ENCODE results near the gene EXOC3L1. TPM values are rescaled to one million over a fixed set of nuclear protein-coding genes. Genes with fewer than 3 reads are reported as not detected.
A peak's percentile ranks its signal among the peaks of the same experiment; 100 is the strongest.

EXOC3L1 gene
- total RNA-seq, 4 donors from 2014 or later: 0.20 to 2.3 (median 0.88) TPM

GRCh38 chr16:67162506-67163163 lies 27.3 kb downstream of the EXOC3L1 start:
- H3K9me3 ChIP-seq: no peaks in the 10 kb centered on the region
- peak overlapping the region; percentile 93 to 100 (median 95) for H3K27ac ChIP-seq
- peak in 1 of 2 donors; percentile 5 for ATAC-seq
- intact Hi-C loops (cut with DNase I; ENCODE audit: low total_unique reads) (loop anchor here (2.0 to 5.0 kb wide), 2 partner anchors 85 to 212 kb away; partner anchors contain the start of genes FHOD1 and SLC9A5), in situ Hi-C loops (cut with MboI; ENCODE audit: low sequenced_read_pairs in 4 of 4) (no loop called here)
- H3K36me3 ChIP-seq: no peaks in the 10 kb centered on the region
- no peak for TF ChIP-seq POLR2A (IDR thresholded peaks at IDR 0.05)
- no peak for TF ChIP-seq CTCF (IDR thresholded peaks at IDR 0.05 in 4 of 5, conservative IDR thresholded peaks at IDR 0.05 in 1 of 5)
- peaks cover 49 to 51% of the 10 kb centered on the region in 2 donors for H3K4me1 ChIP-seq
- no peak for DNase-seq
- no peaks in the 10 kb centered on the region for H3K27me3 ChIP-seq
- peak overlapping the region; percentile 52 to 73 (median 65) for H3K4me3 ChIP-seq

- intact Hi-C loops (cut with DNase I; ENCODE audit: low total_unique reads) (loop anchor here (2.0 to 5.0 kb wide), 3 partner anchors 86 to 211 kb away; partner anchors contain the start of genes CBFB, FHOD1 and SLC9A5), in situ Hi-C loops (cut with MboI; ENCODE audit: low sequenced_read_pairs in 4 of 4) (no loop called here)
- Histone ChIP-seq H3K9me3 (no peaks in the 10 kb centered on the region), H3K4me1 (peaks cover 49 to 51% of the 10 kb centered on the region in 2 donors), H3K36me3 (no peaks in the 10 kb centered on the region), H3K27ac (peak overlapping the region; percentile 93 to 100 (median 95)), H3K4me3 (peak overlapping the region; percentile 75 to 87 (median 76)), H3K27me3 (no peaks in the 10 kb centered on the region)
- TF ChIP-seq CTCF (IDR thresholded peaks at IDR 0.05 in 4 of 5, conservative IDR thresholded peaks at IDR 0.05 in 1 of 5) (peak in 4 of 5 experiments; percentile 18 to 33 (median 22)), POLR2A (IDR thresholded peaks at IDR 0.05) (no peak)
- peak; percentile 57 to 84 for DNase-seq
- ATAC-seq: peak; percentile 3 to 22
Measured at GRCh38 chr16:67161595-67162058, 28.3 kb downstream of the EXOC3L1 start.

GRCh38 chr16:67158637-67159600 lies 31.0 kb downstream of the EXOC3L1 start:
- intact Hi-C loops (cut with DNase I; ENCODE audit: low total_unique reads): loop anchor here (1.0 to 2.0 kb wide), 2 partner anchors 25 to 174 kb away; no protein-coding TSS in a partner anchor
- peak overlapping the region; percentile 93 to 100 (median 95) for H3K27ac ChIP-seq

More at GRCh38 chr16:67158637-67159600, 31.0 kb downstream of the EXOC3L1 start:
- Histone ChIP-seq H3K36me3 (no peaks in the 10 kb centered on the region), H3K27me3 (no peaks in the 10 kb centered on the region), H3K9me3 (no peaks in the 10 kb centered on the region), H3K4me1 (peaks cover 37 to 44% of the 10 kb centered on the region in 2 donors), H3K4me3 (peak overlapping the region; percentile 75 to 87 (median 76))
- DNase-seq (no peak), ATAC-seq (no peak)
- TF ChIP-seq CTCF (IDR thresholded peaks at IDR 0.05 in 4 of 5, conservative IDR thresholded peaks at IDR 0.05 in 1 of 5) (no peak), POLR2A (IDR thresholded peaks at IDR 0.05) (no peak)
- in situ Hi-C loops (cut with MboI; ENCODE audit: low sequenced_read_pairs in 4 of 4): loop anchor here (5.0 to 10.0 kb wide), 4 partner anchors 144 to 194 kb away; partner anchors contain the start of gene CES3 (in 1 of the 4)

Data from gastrocnemius medialis (tissue), 4 donors.